Body of pancreas (tissue), 4 donors: ENCODE measurements around the gene TMEM45A.

Experiments
- POLR2A ChIP-seq, 3 donors: fragments of 450-650 bp; IDR thresholded peaks; one replicate each; pipeline ENCODE4 v1.6.1; 2016; ENCODE audit warnings: antibody characterized with exemption in 3 of 3, mild to moderate bottlenecking in 2 of 3
- TF ChIP-seq, protein P1 (sequence below), 7 experiments: fragments of 450-650 bp in 4 of 7; fragments of 200-600 bp in 3 of 7; sonication (generic) in 3 of 7; IDR thresholded peaks; one replicate each; pipeline ENCODE4 v1.5.1; 2016 to 2019; ENCODE audit warnings: antibody characterized with exemption in 7 of 7

DNA sequence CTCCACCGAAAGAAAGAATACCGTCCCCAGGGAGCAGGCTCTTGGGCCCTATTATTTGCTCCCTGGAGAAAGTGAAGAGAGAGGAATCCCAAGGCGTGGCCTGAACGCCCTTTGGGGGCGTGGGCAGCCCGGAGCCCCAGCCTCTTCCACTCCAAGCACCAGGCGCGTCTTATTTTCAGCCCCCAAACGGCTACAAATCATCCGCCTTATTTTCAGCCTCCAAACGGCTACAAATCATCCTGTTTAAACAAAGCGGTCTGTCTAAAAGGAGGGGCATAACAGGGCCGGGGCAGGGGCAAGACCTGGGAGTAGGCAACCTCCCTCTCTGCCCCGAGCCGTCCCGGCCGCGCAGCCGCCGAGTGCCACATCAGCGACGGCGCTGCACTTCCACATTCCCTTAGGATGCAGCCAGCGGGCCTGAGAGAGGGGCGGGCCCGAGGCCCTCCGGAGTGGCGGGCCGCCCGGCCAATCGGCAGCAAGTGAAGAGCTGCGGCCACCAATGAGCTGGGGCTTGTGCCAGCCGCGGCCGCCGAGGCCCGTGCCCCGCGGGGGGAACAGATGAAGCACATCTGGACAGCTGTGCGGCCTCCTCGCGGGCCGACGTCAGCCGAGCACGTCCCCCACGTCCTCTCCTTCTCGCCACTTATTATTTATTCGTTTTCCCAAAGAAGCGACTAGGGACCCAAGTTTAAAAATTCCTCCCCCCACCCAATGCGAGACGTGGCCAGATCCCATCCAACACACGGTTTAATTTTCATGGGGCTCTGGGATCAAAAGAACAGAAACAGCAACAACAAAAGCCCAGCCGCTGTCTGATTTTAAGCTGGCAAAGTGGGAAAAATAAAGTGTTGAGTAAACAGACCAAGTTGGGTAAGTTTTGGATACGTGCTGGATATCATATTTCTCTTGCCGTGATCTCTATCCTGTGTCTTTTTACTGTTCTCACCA, at the start of gene TMEM45A:
- TF ChIP-seq, protein P1, sequence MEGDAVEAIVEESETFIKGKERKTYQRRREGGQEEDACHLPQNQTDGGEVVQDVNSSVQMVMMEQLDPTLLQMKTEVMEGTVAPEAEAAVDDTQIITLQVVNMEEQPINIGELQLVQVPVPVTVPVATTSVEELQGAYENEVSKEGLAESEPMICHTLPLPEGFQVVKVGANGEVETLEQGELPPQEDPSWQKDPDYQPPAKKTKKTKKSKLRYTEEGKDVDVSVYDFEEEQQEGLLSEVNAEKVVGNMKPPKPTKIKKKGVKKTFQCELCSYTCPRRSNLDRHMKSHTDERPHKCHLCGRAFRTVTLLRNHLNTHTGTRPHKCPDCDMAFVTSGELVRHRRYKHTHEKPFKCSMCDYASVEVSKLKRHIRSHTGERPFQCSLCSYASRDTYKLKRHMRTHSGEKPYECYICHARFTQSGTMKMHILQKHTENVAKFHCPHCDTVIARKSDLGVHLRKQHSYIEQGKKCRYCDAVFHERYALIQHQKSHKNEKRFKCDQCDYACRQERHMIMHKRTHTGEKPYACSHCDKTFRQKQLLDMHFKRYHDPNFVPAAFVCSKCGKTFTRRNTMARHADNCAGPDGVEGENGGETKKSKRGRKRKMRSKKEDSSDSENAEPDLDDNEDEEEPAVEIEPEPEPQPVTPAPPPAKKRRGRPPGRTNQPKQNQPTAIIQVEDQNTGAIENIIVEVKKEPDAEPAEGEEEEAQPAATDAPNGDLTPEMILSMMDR (IDR thresholded peaks at IDR 0.05) = peak in 1 of 7 experiments; percentile 12
- TF ChIP-seq POLR2A (IDR thresholded peaks at IDR 0.05) = peak; percentile 75 to 93 (median 87)
